Liver (tissue), 9 donors: ENCODE measurements around the gene RARRES2. TPM values are rescaled to one million over a fixed set of nuclear protein-coding genes. Genes with fewer than 3 reads are reported as not detected.
A peak's percentile ranks its signal among the peaks of the same experiment; 100 is the strongest.

Experiments used
- DNase-seq: peaks from one replicate; pipeline ENCODE4 v3.0.0-alpha.2; 2017; ENCODE audit warnings: low spot score
- H3K27ac ChIP-seq, 2 donors: one replicate each; pipeline ENCODE4 v1.7.0; 2013; ENCODE audit warnings: inconsistent platforms in 2 of 2, low read length in 2 of 2, control low read depth in 1 of 2, low read depth in 1 of 2, mild to moderate bottlenecking in 1 of 2
- H3K27me3 ChIP-seq, 4 donors: one replicate each; pipeline versions ENCODE4 v1.6.1 to v1.7.0; 2013; ENCODE audit warnings: low read length in 3 of 4, inconsistent platforms in 1 of 4, mild to moderate bottlenecking in 1 of 4, moderate library complexity in 1 of 4; ENCODE audit not compliant: control insufficient read depth in 4 of 4, insufficient read depth in 4 of 4
- H3K36me3 ChIP-seq, 4 donors: one replicate each; pipeline versions ENCODE4 v1.6.1 to v1.7.0; 2013; ENCODE audit warnings: low read length in 3 of 4, mild to moderate bottlenecking in 3 of 4, low read depth in 1 of 4, moderate library complexity in 1 of 4; ENCODE audit not compliant: control insufficient read depth in 4 of 4, insufficient read depth in 3 of 4
- H3K4me1 ChIP-seq, 4 donors: one replicate each; pipeline versions ENCODE4 v1.6.1 to v1.7.0; 2013; ENCODE audit warnings: low read length in 3 of 4, mild to moderate bottlenecking in 3 of 4, moderate library complexity in 1 of 4; ENCODE audit not compliant: control insufficient read depth in 4 of 4, insufficient read depth in 4 of 4
- H3K4me3 ChIP-seq, 3 donors: one replicate each; pipeline versions ENCODE4 v1.6.1 to v1.7.0; 2013; ENCODE audit warnings: low read length in 3 of 3, control low read depth in 1 of 3, low read depth in 1 of 3, mild to moderate bottlenecking in 1 of 3
- H3K9ac ChIP-seq, 2 donors: one replicate each; pipeline ENCODE4 v1.7.0; 2013; ENCODE audit warnings: low read length in 2 of 2, mild to moderate bottlenecking in 2 of 2, moderate library complexity in 2 of 2, control low read depth in 1 of 2, low read depth in 1 of 2
- H3K9me3 ChIP-seq, 4 donors: one replicate each; pipeline versions ENCODE4 v1.6.1 to v1.7.0; 2013; ENCODE audit warnings: low read length in 3 of 4; ENCODE audit not compliant: control insufficient read depth in 4 of 4
- CTCF ChIP-seq: fragments of 150-350 bp; IDR thresholded peaks from 2 replicates; pipeline ENCODE4 v1.5.1; 2017; ENCODE audit warnings: improper control_type of control experiment, low read depth, low read length; ENCODE audit not compliant: missing input control
- EGR1 ChIP-seq, 2 donors: IDR thresholded peaks; 2 replicates each; pipeline ENCODE4 v1.6.1; 2016 to 2018; ENCODE audit warnings: antibody characterized with exemption in 2 of 2, low read depth in 2 of 2
- FOXA1 ChIP-seq: IDR thresholded peaks from 2 replicates; pipeline ENCODE4 v1.6.1; 2016; ENCODE audit warnings: antibody characterized with exemption
- FOXA2 ChIP-seq: IDR thresholded peaks from 2 replicates; pipeline ENCODE4 v1.6.1; 2016; ENCODE audit warnings: antibody characterized with exemption
- GABPA ChIP-seq, 2 donors: IDR thresholded peaks in 1 of 2; conservative IDR thresholded peaks in 1 of 2; 2 replicates each; pipeline ENCODE4 v1.6.1; 2016; ENCODE audit warnings: antibody characterized with exemption in 2 of 2, mild to moderate bottlenecking in 1 of 2, moderate library complexity in 1 of 2
- HNF4A ChIP-seq, 2 donors: conservative IDR thresholded peaks; 2 replicates each; pipeline ENCODE4 v1.6.1; 2016; ENCODE audit warnings: antibody characterized with exemption in 2 of 2, mild to moderate bottlenecking in 2 of 2
- HNF4G ChIP-seq: IDR thresholded peaks from 2 replicates; pipeline ENCODE4 v1.6.1; 2016; ENCODE audit warnings: antibody characterized with exemption
- JUND ChIP-seq, 2 donors: IDR thresholded peaks; 2 replicates each; pipeline ENCODE4 v1.6.1; 2016; ENCODE audit warnings: antibody characterized with exemption in 2 of 2
- NR2F2 ChIP-seq: IDR thresholded peaks from 2 replicates; pipeline ENCODE4 v1.6.1; 2016; ENCODE audit warnings: antibody characterized with exemption
- RAD21 ChIP-seq, 2 donors: IDR thresholded peaks; 2 replicates each; pipeline ENCODE4 v1.6.1; 2016; ENCODE audit warnings: antibody characterized with exemption in 2 of 2, mild to moderate bottlenecking in 2 of 2
- RXRA ChIP-seq, 2 donors: IDR thresholded peaks; 2 replicates each; pipeline ENCODE4 v1.6.1; 2017 to 2018; ENCODE audit warnings: antibody characterized with exemption in 2 of 2, mild to moderate bottlenecking in 1 of 2
- SP1 ChIP-seq: IDR thresholded peaks from 2 replicates; pipeline ENCODE4 v1.6.1; 2018; ENCODE audit warnings: antibody characterized with exemption, mild to moderate bottlenecking
- TAF1 ChIP-seq: conservative IDR thresholded peaks from 2 replicates; pipeline ENCODE4 v1.6.1; 2016; ENCODE audit warnings: antibody characterized with exemption, mild to moderate bottlenecking
- YY1 ChIP-seq: IDR thresholded peaks from 2 replicates; pipeline ENCODE4 v1.6.1; 2016; ENCODE audit warnings: antibody characterized with exemption, mild to moderate bottlenecking
- ZBTB33 ChIP-seq: IDR thresholded peaks from 2 replicates; pipeline ENCODE4 v1.6.1; 2016; ENCODE audit warnings: antibody characterized with exemption
- WGBS: extraction: QIAGEN DNeasy Blood & Tissue Kit; methylation state at CpG from one replicate; pipeline ENCODE4 v1.1.7; 2013; 5-methylcytosine and 5-hydroxymethylcytosine counted together
- polyA plus RNA-seq, 2 donors: library from polyadenylated mRNA; stranded (reverse) in 1 of 2; unstranded in 1 of 2; fragments of 200-250 nt in 1 of 2; fragments of >200 nt in 1 of 2; fragmentation: Nextera tagmentation in 1 of 2; extraction: Ambion mirVana in 1 of 2; gene quantifications; one replicate each; pipeline versions ENCODE4 v1.2.1 to v1.2.3, GENCODE V29; 2013 to 2015
- total RNA-seq, 2 donors: library from RNA; depleted of rRNA; stranded (reverse); fragments of >200 nt; gene quantifications; one replicate each; pipeline ENCODE4 v1.2.3, GENCODE V29; 2014
- TF ChIP-seq, protein P1 (sequence below): IDR thresholded peaks from 2 replicates; pipeline ENCODE4 v1.6.1; 2016; ENCODE audit warnings: antibody characterized with exemption, mild to moderate bottlenecking
- TF ChIP-seq, protein P2 (sequence below): IDR thresholded peaks from 2 replicates; pipeline ENCODE4 v1.6.1; 2016; ENCODE audit warnings: antibody characterized with exemption
- TF ChIP-seq, protein P3 (sequence below): IDR thresholded peaks from 2 replicates; pipeline ENCODE4 v1.6.1; 2016; ENCODE audit warnings: antibody characterized with exemption
- donor health status: healthy.
- donor health status: healthy.
- donor health status: healthy.
- donor health status: healthy.
- donor health status: healthy.

Gene RARRES2
- total and polyA plus RNA-seq, 4 donors = 149 to 1,915 (median 842) TPM

GRCh38 chr7:150378853-150379440, 37.5 kb upstream of the RARRES2 start, which contains the start of gene ZNF775:
ZNF775 (plus strand) TSS chr7:150379330; CDS start chr7:150388471, 9,141 bp downstream.
- Histone ChIP-seq H3K27me3 (no peaks in the 10 kb centered on the region), H3K9me3 (no peaks in the 10 kb centered on the region), H3K9ac (peak within 1 kb of the TSS; percentile 82 to 93), H3K36me3 (peaks cover 0 to 4% (median 2%) of the 10 kb centered on the region in 4 donors), H3K4me3 (peak within 1 kb of the TSS; percentile 74 to 80 (median 77)), H3K4me1 (peaks cover 20 to 58% (median 50%) of the 10 kb centered on the region in 4 donors), H3K27ac (peak within 1 kb of the TSS; percentile 93 to 94)
- under 1% methylated on average over 60 of the region's 60 CpGs for WGBS
- TF ChIP-seq YY1 = peak; percentile 39
- peak; percentile 52 to 59 for TF ChIP-seq RXRA (IDR thresholded peaks at IDR 0.05)
- TF ChIP-seq JUND (IDR thresholded peaks at IDR 0.05) = no peak
- TF ChIP-seq ZBTB33 = no peak
- TF ChIP-seq FOXA2 = no peak
- TF ChIP-seq SP1 = peak; percentile 84
- peak; percentile 66 to 81 for TF ChIP-seq HNF4A (conservative IDR thresholded peaks at IDR 0.05)
- TF ChIP-seq GABPA (IDR thresholded peaks at IDR 0.05 in 1 of 2, conservative IDR thresholded peaks at IDR 0.05 in 1 of 2) = no peak
- TF ChIP-seq, protein P1, sequence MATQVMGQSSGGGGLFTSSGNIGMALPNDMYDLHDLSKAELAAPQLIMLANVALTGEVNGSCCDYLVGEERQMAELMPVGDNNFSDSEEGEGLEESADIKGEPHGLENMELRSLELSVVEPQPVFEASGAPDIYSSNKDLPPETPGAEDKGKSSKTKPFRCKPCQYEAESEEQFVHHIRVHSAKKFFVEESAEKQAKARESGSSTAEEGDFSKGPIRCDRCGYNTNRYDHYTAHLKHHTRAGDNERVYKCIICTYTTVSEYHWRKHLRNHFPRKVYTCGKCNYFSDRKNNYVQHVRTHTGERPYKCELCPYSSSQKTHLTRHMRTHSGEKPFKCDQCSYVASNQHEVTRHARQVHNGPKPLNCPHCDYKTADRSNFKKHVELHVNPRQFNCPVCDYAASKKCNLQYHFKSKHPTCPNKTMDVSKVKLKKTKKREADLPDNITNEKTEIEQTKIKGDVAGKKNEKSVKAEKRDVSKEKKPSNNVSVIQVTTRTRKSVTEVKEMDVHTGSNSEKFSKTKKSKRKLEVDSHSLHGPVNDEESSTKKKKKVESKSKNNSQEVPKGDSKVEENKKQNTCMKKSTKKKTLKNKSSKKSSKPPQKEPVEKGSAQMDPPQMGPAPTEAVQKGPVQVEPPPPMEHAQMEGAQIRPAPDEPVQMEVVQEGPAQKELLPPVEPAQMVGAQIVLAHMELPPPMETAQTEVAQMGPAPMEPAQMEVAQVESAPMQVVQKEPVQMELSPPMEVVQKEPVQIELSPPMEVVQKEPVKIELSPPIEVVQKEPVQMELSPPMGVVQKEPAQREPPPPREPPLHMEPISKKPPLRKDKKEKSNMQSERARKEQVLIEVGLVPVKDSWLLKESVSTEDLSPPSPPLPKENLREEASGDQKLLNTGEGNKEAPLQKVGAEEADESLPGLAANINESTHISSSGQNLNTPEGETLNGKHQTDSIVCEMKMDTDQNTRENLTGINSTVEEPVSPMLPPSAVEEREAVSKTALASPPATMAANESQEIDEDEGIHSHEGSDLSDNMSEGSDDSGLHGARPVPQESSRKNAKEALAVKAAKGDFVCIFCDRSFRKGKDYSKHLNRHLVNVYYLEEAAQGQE = peak; percentile 77
- TF ChIP-seq FOXA1 = no peak
- peak; percentile 63 for TF ChIP-seq NR2F2
- TF ChIP-seq HNF4G = no peak
- no peak for TF ChIP-seq TAF1
- TF ChIP-seq EGR1 (IDR thresholded peaks at IDR 0.05; ENCODE audit: low read depth in 2 of 2) = no peak
- TF ChIP-seq, protein P2, sequence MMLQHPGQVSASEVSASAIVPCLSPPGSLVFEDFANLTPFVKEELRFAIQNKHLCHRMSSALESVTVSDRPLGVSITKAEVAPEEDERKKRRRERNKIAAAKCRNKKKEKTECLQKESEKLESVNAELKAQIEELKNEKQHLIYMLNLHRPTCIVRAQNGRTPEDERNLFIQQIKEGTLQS = no peak
- TF ChIP-seq, protein P3, sequence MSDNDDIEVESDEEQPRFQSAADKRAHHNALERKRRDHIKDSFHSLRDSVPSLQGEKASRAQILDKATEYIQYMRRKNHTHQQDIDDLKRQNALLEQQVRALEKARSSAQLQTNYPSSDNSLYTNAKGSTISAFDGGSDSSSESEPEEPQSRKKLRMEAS = no peak
- no peak for TF ChIP-seq CTCF
- TF ChIP-seq RAD21 (IDR thresholded peaks at IDR 0.05) = peak in 1 of 2 donors; percentile 48
- DNase-seq = peak; percentile 91
